Ishikawa (cell line): ENCODE measurements around the gene STH.

Experiments
- CEBPB ChIP-seq: IDR thresholded peaks from 2 replicates; pipeline ENCODE4 v1.6.1; 2012
- CREB1 ChIP-seq: IDR thresholded peaks from 2 replicates; pipeline ENCODE4 v1.6.1; 2012; ENCODE audit warnings: low read depth
- EGR1 ChIP-seq: IDR thresholded peaks from 2 replicates; pipeline ENCODE4 v1.6.1; 2012
- EP300 ChIP-seq: IDR thresholded peaks from 2 replicates; pipeline ENCODE4 v1.6.1; 2012; ENCODE audit warnings: borderline replicate concordance
- FOXM1 ChIP-seq: IDR thresholded peaks from 2 replicates; pipeline ENCODE4 v1.6.1; 2012; ENCODE audit warnings: low read depth, borderline replicate concordance
- MAX ChIP-seq: IDR thresholded peaks from 2 replicates; pipeline ENCODE4 v1.6.1; 2012
- NFIC ChIP-seq: IDR thresholded peaks from 2 replicates; pipeline ENCODE4 v1.6.1; 2012
- RAD21 ChIP-seq: IDR thresholded peaks from 2 replicates; pipeline ENCODE4 v1.6.1; 2012; ENCODE audit warnings: low read depth
- REST ChIP-seq: IDR thresholded peaks from 2 replicates; pipeline ENCODE4 v1.6.1; 2012; ENCODE audit warnings: low read depth, mild to moderate bottlenecking
- TAF1 ChIP-seq: IDR thresholded peaks from 2 replicates; pipeline ENCODE4 v1.6.1; 2012; ENCODE audit warnings: low read depth, mild to moderate bottlenecking
- TCF12 ChIP-seq: IDR thresholded peaks from 2 replicates; pipeline ENCODE4 v1.6.1; 2012; ENCODE audit warnings: low read depth
- TEAD4 ChIP-seq: IDR thresholded peaks from 2 replicates; pipeline ENCODE4 v1.6.1; 2012
- USF1 ChIP-seq: IDR thresholded peaks from 2 replicates; pipeline ENCODE4 v1.6.1; 2012
- YY1 ChIP-seq: IDR thresholded peaks from 2 replicates; pipeline ENCODE4 v1.6.1; 2012; ENCODE audit warnings: low read depth
- ZBTB7A ChIP-seq: IDR thresholded peaks from 2 replicates; pipeline ENCODE4 v1.6.1; 2012; ENCODE audit warnings: low read depth

The STH gene

GRCh38 chr17:45964634-45965033 is 34.4 kb upstream of the STH start:
- no peak for TF ChIP-seq RAD21
- TF ChIP-seq FOXM1, result no peak
- TF ChIP-seq MAX, result no peak
- TF ChIP-seq REST, result no peak

- TF ChIP-seq EP300 (no peak), TCF12 (no peak), TAF1 (no peak), CREB1 (no peak), USF1 (no peak), MAX (no peak)
These were observed 33.2 kb upstream of the STH start for GRCh38 chr17:45965812-45966211.

- TF ChIP-seq CEBPB, result no peak
- no peak for TF ChIP-seq EP300
- no peak for TF ChIP-seq TEAD4
- TF ChIP-seq MAX, result no peak
- TF ChIP-seq ZBTB7A, result no peak
- no peak for TF ChIP-seq RAD21
- TF ChIP-seq EGR1, result no peak
- TF ChIP-seq TCF12, result no peak
- TF ChIP-seq FOXM1, result no peak
- no peak for TF ChIP-seq TAF1
- TF ChIP-seq YY1, result no peak
- TF ChIP-seq CREB1, result no peak
- TF ChIP-seq REST, result no peak
These were observed 32.3 kb upstream of the STH start for GRCh38 chr17:45966606-45967280.

GRCh38 chr17:45967378-45967777 is 31.7 kb upstream of the STH start:
- no peak for TF ChIP-seq FOXM1
- no peak for TF ChIP-seq TCF12
- TF ChIP-seq EGR1, result no peak
- TF ChIP-seq MAX, result no peak
- no peak for TF ChIP-seq CEBPB

- TF ChIP-seq TEAD4 (no peak), FOXM1 (no peak), EP300 (no peak), MAX (no peak), TAF1 (no peak), CEBPB (no peak), USF1 (no peak), REST (no peak), NFIC (no peak), TCF12 (no peak), CREB1 (no peak)
These were observed 30.3 kb upstream of the STH start for GRCh38 chr17:45968732-45969131.
